ENCODE data around the gene GPR142. TPM values are rescaled to one million over a fixed set of nuclear protein-coding genes. Genes with fewer than 3 reads are reported as not detected.

The GPR142 gene
- total RNA-seq, 2 donors from 2014 or later, result not detected

DNA sequence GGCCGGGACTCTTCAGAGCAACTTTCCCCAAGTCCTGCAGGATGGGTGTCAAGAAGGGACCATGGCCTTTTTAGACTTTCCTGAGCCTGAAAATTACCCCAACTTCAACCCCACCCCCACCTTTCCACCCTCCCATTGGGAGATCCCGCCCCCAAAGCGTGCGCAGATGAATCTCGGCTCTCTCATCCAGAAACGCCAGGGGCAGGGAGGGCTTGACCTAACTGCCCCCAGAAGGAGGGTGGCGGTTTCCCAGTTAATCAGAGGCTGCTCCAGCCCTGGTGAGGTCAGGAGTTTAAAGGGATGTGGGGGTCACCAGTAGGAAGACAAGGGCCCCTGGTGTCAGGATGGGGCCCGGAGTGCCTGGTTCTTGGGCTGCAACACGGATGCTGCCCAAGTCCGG, 40.8 kb upstream of the GPR142 start:
- Histone ChIP-seq H3K36me3 (no peaks in the 10 kb centered on the region), H3K27me3 (replicated peaks; ENCODE audit: insufficient read depth) (no peaks in the 10 kb centered on the region), H3K4me3 (peak overlapping the region; percentile 66), H3K27ac (no peak overlapping the region), H3K9me3 (no peaks in the 10 kb centered on the region), H3K4me1 (ENCODE audit: control insufficient read depth in 1 of 2, low read depth in 2 of 2) (peaks cover 0 to 23% of the 10 kb centered on the region in 2 donors)
- TF ChIP-seq, protein P1, sequence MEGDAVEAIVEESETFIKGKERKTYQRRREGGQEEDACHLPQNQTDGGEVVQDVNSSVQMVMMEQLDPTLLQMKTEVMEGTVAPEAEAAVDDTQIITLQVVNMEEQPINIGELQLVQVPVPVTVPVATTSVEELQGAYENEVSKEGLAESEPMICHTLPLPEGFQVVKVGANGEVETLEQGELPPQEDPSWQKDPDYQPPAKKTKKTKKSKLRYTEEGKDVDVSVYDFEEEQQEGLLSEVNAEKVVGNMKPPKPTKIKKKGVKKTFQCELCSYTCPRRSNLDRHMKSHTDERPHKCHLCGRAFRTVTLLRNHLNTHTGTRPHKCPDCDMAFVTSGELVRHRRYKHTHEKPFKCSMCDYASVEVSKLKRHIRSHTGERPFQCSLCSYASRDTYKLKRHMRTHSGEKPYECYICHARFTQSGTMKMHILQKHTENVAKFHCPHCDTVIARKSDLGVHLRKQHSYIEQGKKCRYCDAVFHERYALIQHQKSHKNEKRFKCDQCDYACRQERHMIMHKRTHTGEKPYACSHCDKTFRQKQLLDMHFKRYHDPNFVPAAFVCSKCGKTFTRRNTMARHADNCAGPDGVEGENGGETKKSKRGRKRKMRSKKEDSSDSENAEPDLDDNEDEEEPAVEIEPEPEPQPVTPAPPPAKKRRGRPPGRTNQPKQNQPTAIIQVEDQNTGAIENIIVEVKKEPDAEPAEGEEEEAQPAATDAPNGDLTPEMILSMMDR (IDR thresholded peaks at IDR 0.05), result no peak
- ATAC-seq (ENCODE audit: insufficient number of reproducible peaks, low FRiP score, low read depth) (no peak), DNase-seq (ENCODE audit: low spot score) (no peak)

DNA sequence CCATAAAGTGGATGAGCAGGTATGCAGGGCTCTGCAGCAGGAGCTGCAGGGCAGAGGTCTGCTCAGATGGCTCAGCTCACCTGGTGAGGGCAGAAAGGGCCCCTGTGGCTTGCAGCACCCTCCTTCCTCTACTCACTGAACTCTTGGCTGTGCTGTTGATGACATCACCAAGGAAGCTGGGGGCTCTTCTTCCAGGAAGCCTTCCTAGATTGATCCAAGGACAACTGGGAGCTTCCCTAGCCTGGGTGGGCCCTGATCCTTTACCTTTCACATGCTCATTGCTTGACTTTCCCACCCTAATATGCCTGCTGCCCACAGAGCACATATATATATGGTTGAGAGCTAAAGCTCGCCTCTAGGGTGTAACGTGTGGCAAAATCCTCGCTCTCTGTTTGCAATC, 38.8 kb upstream of the GPR142 start:
- no peaks in the 10 kb centered on the region for H3K27me3 ChIP-seq (replicated peaks; ENCODE audit: insufficient read depth)
- TF ChIP-seq, protein P1 (IDR thresholded peaks at IDR 0.05), result no peak
- peaks cover 0 to 23% of the 10 kb centered on the region in 2 donors for H3K4me1 ChIP-seq (ENCODE audit: control insufficient read depth in 1 of 2, low read depth in 2 of 2)
- no peak overlapping the region for H3K4me3 ChIP-seq
- no peak overlapping the region for H3K27ac ChIP-seq
- DNase-seq (ENCODE audit: low spot score) (no peak), ATAC-seq (ENCODE audit: insufficient number of reproducible peaks, low FRiP score, low read depth) (no peak)
- no peaks in the 10 kb centered on the region for H3K36me3 ChIP-seq
- H3K9me3 ChIP-seq, result no peaks in the 10 kb centered on the region

DNA sequence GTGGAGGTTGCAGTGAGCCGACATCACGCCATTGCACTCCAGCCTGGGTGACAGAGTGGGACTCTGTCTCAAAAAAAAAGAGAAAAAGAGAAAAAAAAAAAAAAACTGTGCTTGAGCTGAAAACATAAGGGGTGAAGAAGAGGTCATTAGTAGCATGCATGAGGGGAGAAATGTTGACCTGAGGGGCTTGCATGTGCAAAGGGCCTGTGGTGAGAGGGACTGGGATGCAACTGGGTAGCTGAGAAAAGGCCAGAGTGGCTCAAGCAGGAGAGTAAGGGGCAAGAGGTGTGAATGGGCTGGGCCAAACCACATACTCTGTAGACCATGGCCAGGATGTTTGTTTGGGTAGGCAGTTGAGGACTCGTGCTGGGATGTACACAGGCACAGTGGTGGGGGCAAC, 37.9 kb upstream of the GPR142 start:
- Histone ChIP-seq H3K27ac (no peak overlapping the region), H3K27me3 (replicated peaks; ENCODE audit: insufficient read depth) (no peaks in the 10 kb centered on the region), H3K4me3 (no peak overlapping the region), H3K36me3 (no peaks in the 10 kb centered on the region), H3K9me3 (no peaks in the 10 kb centered on the region), H3K4me1 (ENCODE audit: control insufficient read depth in 1 of 2, low read depth in 2 of 2) (peaks cover 0 to 23% of the 10 kb centered on the region in 2 donors)
- TF ChIP-seq, protein P1 (IDR thresholded peaks at IDR 0.05), result no peak
- DNase-seq (ENCODE audit: low spot score) (no peak), ATAC-seq (ENCODE audit: insufficient number of reproducible peaks, low FRiP score, low read depth) (no peak)

DNA sequence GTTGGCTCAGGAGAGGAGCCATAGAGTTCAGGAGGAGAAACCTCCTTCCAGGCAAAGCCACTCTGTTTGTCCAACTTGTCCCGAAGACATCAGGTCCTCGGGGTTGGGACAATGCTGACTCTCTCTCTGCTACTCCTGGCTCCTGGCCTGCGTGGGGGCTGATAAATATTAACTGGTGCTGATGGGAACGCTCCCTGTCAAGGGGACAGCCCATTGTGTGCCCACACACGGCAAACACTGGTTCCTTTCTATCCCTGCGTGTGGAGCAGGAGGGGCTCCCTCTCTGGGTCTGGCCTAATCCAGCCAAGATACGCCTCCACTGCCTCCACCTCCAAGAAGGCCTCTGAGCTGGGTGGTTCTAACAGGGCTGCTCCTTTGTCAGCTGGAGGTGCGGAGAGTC, 36.9 kb upstream of the GPR142 start:
- ATAC-seq (ENCODE audit: insufficient number of reproducible peaks, low FRiP score, low read depth), result no peak
- Histone ChIP-seq H3K4me1 (ENCODE audit: control insufficient read depth in 1 of 2, low read depth in 2 of 2) (peaks cover 0 to 16% of the 10 kb centered on the region in 2 donors), H3K27me3 (replicated peaks; ENCODE audit: insufficient read depth) (no peaks in the 10 kb centered on the region), H3K4me3 (no peak overlapping the region), H3K36me3 (no peaks in the 10 kb centered on the region), H3K27ac (no peak overlapping the region), H3K9me3 (no peaks in the 10 kb centered on the region)
- TF ChIP-seq, protein P1 (IDR thresholded peaks at IDR 0.05), result no peak
- no peak for DNase-seq (ENCODE audit: low spot score)

DNA sequence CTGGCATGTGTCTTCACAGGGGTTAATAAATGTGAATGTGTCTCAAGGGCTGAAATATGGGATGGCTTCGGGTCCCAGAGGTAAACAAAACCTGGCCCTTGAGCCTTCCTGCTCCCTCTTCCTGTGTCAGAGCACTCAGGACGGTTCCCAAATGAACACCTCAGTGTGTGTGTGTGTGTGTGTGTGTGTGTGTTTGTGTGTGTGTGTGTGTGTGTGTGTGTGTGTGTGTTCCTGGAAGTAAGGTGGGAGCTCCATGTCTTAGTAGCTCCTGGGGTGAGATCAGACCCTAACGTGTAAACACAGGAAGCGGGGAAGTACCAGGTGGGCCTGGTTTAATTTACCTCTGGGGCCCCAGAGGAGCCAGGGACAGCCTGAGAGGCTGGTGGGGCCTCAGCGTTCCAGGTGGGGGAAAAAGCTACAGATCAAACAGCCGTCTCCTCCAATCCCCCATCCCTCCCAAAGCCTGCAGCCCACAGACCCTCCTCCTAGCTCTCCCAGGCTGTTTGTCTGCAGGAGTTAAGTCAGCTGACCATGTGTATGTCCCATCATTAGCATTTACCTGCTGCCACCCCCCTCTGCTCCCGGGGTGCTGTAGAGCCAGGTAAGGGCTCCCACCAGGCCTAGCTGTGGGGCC, 35.2 kb upstream of the GPR142 start:
- H3K27ac ChIP-seq, result no peak overlapping the region
- no peaks in the 10 kb centered on the region for H3K4me1 ChIP-seq (ENCODE audit: control insufficient read depth in 1 of 2, low read depth in 2 of 2)
- DNase-seq (ENCODE audit: low spot score), result no peak
- no peaks in the 10 kb centered on the region for H3K9me3 ChIP-seq
- ATAC-seq (ENCODE audit: insufficient number of reproducible peaks, low FRiP score, low read depth), result no peak
- no peak overlapping the region for H3K4me3 ChIP-seq
- TF ChIP-seq, protein P1 (IDR thresholded peaks at IDR 0.05), result no peak
- no peaks in the 10 kb centered on the region for H3K27me3 ChIP-seq (replicated peaks; ENCODE audit: insufficient read depth)
- no peaks in the 10 kb centered on the region for H3K36me3 ChIP-seq
